Endodermal cell (in vitro differentiated cells): ENCODE data around the gene FGFR2. TPM values are rescaled to one million over a fixed set of nuclear protein-coding genes. Genes with fewer than 3 reads are reported as not detected.
A peak's percentile ranks its signal among the peaks of the same experiment; 100 is the strongest.

Source experiments
- DNase-seq: peaks from one replicate; pipeline ENCODE4 v3.0.0-alpha.2; 2017
- H3K27ac ChIP-seq: 2 replicates; pipeline ENCODE4 v1.5.1; 2013; ENCODE audit warnings: mild to moderate bottlenecking, low read depth, low read length, moderate library complexity
- H3K27me3 ChIP-seq: 2 replicates; pipeline ENCODE4 v1.6.1; 2013; ENCODE audit warnings: mild to moderate bottlenecking, low read length, moderate library complexity; ENCODE audit not compliant: insufficient read depth, control insufficient read depth, poor library complexity, severe bottlenecking
- H3K36me3 ChIP-seq: 2 replicates; pipeline ENCODE4 v1.7.0; 2013; ENCODE audit warnings: mild to moderate bottlenecking, low read length, moderate library complexity; ENCODE audit not compliant: control insufficient read depth, insufficient read depth
- H3K4me1 ChIP-seq: one replicate; pipeline ENCODE4 v1.7.0; 2013; ENCODE audit warnings: low read length; ENCODE audit not compliant: control insufficient read depth, insufficient read depth
- H3K4me3 ChIP-seq: 2 replicates; pipeline ENCODE4 v1.5.1; 2013; ENCODE audit warnings: mild to moderate bottlenecking, low read length, moderate library complexity
- H3K9ac ChIP-seq: 2 replicates; pipeline ENCODE4 v1.6.1; 2013; ENCODE audit warnings: mild to moderate bottlenecking, low read length, moderate library complexity; ENCODE audit not compliant: poor library complexity, severe bottlenecking; ENCODE audit errors: extremely low read depth
- H3K9me3 ChIP-seq: 2 replicates; pipeline ENCODE4 v1.6.1; 2013; ENCODE audit warnings: mild to moderate bottlenecking, low read length, moderate library complexity; ENCODE audit not compliant: control insufficient read depth
- H3K27ac Mint-ChIP-seq: 2 replicates; pipeline ENCODE4 v1.8.0; 2020; ENCODE audit warnings: mixed read lengths
- H3K27me3 Mint-ChIP-seq: 2 replicates; pipeline ENCODE4 v1.8.0; 2021; ENCODE audit warnings: mild to moderate bottlenecking, mixed read lengths; ENCODE audit not compliant: insufficient read depth
- H3K36me3 Mint-ChIP-seq: 2 replicates; pipeline ENCODE4 v1.8.0; 2020; ENCODE audit warnings: low read depth, mixed read lengths
- H3K4me1 Mint-ChIP-seq: 2 replicates; pipeline ENCODE4 v1.8.0; 2020; ENCODE audit warnings: mixed read lengths
- H3K4me3 Mint-ChIP-seq: 2 replicates; pipeline ENCODE4 v1.8.0; 2020; ENCODE audit warnings: mild to moderate bottlenecking, moderate library complexity, mixed read lengths
- H3K9me3 Mint-ChIP-seq: 2 replicates; pipeline ENCODE4 v1.8.0; 2020; ENCODE audit warnings: mild to moderate bottlenecking, mixed read lengths
- WGBS, 2 experiments: methylation state at CpG; one replicate each; pipeline versions ENCODE4 v1.1.5 to v1.1.7; 2013; ENCODE audit warnings: missing lambda C conversion rate in 2 of 2, mixed read lengths in 1 of 2; ENCODE audit not compliant: insufficient coverage in 1 of 2, insufficient read length in 1 of 2; 5-methylcytosine and 5-hydroxymethylcytosine counted together
- total RNA-seq, 2 donors: library from RNA; stranded (reverse); fragmentation: NEBNext Ultra II Directional in 1 of 2; extraction: Animal tissue kit (Norgen Biotek cat#: 25700) in 1 of 2; gene quantifications; 2 replicates in 1 of 2; 3 replicates in 1 of 2; pipeline ENCODE4 v1.2.1, GENCODE V29; 2021
- TF ChIP-seq, protein P1 (sequence below): fragments of 200-600 bp; sonication (generic); conservative IDR thresholded peaks from 2 replicates; pipeline ENCODE4 v1.5.0; 2021; ENCODE audit warnings: antibody characterized with exemption, mild to moderate bottlenecking

FGFR2 gene
- total RNA-seq, 2 donors from 2014 or later = 56.5 to 77.0 TPM

DNA sequence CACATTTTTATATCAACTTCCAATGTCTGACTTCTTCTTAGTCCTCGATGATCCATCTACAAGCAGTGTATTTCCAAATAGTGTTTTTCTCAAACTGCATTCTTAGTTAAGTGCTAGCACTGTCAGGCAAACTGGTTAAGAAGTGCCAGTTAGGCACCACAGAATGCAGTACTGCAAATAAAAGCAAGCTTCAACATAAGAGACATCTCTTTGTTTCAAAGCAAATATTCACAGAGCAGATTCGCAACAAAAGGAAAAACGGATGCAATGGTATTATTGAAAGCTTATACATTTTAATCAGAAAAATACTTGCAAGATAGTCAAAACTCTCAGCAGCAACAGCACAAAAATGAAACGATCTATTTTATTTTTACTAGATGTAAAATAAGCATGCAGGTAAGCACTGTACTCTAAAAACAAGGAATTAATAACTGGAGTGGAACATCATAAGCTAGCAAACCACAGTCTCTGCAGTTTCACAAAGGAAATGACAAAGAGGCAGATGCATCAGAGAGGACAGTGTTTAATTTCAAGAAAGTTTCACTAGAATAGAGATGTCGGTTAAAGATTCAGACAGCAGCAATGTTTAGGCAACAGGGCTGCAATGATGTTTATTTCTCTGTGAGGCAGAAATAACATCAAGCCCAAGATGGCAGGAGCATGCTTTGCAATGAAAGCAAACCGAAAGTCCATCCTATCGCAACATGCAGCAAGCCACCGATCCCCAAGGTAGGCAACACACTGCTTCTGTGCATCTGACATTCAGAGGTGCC, 82.0 kb downstream of the FGFR2 start:
- no peak for DNase-seq
- H3K36me3 ChIP-seq = peaks cover 75% of the 10 kb centered on the region
- no peak overlapping the region for H3K27ac ChIP-seq
- no peaks in the 10 kb centered on the region for H3K27me3 ChIP-seq
- no peak overlapping the region for H3K4me3 Mint-ChIP-seq
- no peak overlapping the region for H3K27ac Mint-ChIP-seq
- TF ChIP-seq, protein P1, sequence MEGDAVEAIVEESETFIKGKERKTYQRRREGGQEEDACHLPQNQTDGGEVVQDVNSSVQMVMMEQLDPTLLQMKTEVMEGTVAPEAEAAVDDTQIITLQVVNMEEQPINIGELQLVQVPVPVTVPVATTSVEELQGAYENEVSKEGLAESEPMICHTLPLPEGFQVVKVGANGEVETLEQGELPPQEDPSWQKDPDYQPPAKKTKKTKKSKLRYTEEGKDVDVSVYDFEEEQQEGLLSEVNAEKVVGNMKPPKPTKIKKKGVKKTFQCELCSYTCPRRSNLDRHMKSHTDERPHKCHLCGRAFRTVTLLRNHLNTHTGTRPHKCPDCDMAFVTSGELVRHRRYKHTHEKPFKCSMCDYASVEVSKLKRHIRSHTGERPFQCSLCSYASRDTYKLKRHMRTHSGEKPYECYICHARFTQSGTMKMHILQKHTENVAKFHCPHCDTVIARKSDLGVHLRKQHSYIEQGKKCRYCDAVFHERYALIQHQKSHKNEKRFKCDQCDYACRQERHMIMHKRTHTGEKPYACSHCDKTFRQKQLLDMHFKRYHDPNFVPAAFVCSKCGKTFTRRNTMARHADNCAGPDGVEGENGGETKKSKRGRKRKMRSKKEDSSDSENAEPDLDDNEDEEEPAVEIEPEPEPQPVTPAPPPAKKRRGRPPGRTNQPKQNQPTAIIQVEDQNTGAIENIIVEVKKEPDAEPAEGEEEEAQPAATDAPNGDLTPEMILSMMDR = no peak
- H3K27me3 Mint-ChIP-seq = no peaks in the 10 kb centered on the region
- H3K9me3 ChIP-seq = no peaks in the 10 kb centered on the region
- no peaks in the 10 kb centered on the region for H3K9me3 Mint-ChIP-seq
- peaks cover 11% of the 10 kb centered on the region for H3K4me1 ChIP-seq
- WGBS, 2 experiments = 76 to 80% methylated on average over 5 to 6 of the region's 8 CpGs
- no peak overlapping the region for H3K4me3 ChIP-seq
- no peak overlapping the region for H3K9ac ChIP-seq
- peaks cover 90% of the 10 kb centered on the region for H3K36me3 Mint-ChIP-seq
- H3K4me1 Mint-ChIP-seq = peaks cover 21% of the 10 kb centered on the region

DNA sequence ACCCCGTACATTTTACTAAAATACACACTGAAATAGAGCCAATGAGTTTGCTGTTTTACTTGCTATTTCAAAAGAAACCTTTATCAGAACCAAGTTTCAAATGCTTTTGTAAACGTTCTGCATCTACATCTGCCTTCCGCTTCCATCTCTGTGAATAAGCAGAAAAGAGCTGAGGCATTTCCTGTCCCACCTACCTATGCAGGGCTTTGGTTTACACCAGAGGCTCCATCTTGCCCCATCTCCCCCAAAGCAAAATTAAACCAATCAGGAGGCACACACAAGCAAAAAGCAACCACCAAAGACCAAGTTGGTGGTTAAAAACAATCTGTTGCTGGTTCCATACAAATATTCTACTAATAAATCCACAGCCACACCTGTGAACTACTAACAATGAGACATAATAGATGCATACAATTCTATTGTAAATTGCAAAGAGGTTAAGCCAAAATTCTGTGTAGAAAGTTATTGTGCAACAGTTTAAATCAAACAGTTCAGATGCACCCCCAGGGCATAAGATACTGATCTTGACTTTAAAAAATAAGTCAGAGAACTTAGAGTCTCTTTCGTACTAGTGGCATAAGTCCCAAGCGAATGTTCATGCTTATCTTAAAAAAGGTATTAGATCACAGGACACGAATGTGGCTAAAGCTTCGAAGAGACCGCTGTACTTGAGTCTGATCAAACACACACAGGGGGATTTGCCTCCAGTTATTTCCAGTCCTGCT, 83.9 kb downstream of the FGFR2 start:
- H3K4me3 Mint-ChIP-seq = no peak overlapping the region
- H3K4me1 ChIP-seq = peaks cover 18% of the 10 kb centered on the region
- 91 to 93% methylated on average over 8 of the region's 8 CpGs for WGBS, 2 experiments
- H3K4me3 ChIP-seq = no peak overlapping the region
- H3K9ac ChIP-seq = no peak overlapping the region
- peaks cover 31% of the 10 kb centered on the region for H3K4me1 Mint-ChIP-seq
- H3K9me3 ChIP-seq = no peaks in the 10 kb centered on the region
- no peak overlapping the region for H3K27ac ChIP-seq
- no peaks in the 10 kb centered on the region for H3K27me3 Mint-ChIP-seq
- no peaks in the 10 kb centered on the region for H3K9me3 Mint-ChIP-seq
- DNase-seq = no peak
- peaks cover 82% of the 10 kb centered on the region for H3K36me3 Mint-ChIP-seq
- H3K36me3 ChIP-seq = peaks cover 70% of the 10 kb centered on the region
- H3K27ac Mint-ChIP-seq = no peak overlapping the region
- TF ChIP-seq, protein P1 = no peak
- no peaks in the 10 kb centered on the region for H3K27me3 ChIP-seq

DNA sequence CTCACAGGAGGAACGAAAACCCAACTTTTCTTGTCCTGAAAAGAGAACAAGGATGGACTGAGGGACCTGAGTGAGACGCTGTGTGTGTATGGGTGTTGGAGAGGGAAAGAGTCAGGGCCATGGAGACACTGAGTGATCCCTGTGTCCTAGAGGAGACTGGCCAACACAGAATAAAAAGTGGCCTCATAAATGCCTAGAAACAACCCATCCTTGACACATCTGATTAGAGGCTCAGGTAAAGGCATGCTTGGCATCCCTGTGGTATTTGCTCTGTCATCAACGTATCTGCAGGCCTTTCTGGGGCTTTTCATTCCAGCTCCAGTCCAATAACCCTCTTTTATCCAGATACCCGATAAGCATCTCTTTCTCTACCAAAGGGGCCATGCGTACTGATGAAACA, 86.3 kb downstream of the FGFR2 start:
- peaks cover 59% of the 10 kb centered on the region for H3K36me3 ChIP-seq
- TF ChIP-seq, protein P1 = no peak
- H3K9me3 Mint-ChIP-seq = no peaks in the 10 kb centered on the region
- no peaks in the 10 kb centered on the region for H3K27me3 ChIP-seq
- no peak overlapping the region for H3K27ac ChIP-seq
- H3K9me3 ChIP-seq = no peaks in the 10 kb centered on the region
- peaks cover 18% of the 10 kb centered on the region for H3K4me1 ChIP-seq
- H3K27ac Mint-ChIP-seq = peak overlapping the region; percentile 32
- no peak overlapping the region for H3K9ac ChIP-seq
- peaks cover 71% of the 10 kb centered on the region for H3K36me3 Mint-ChIP-seq
- H3K4me1 Mint-ChIP-seq = peaks cover 31% of the 10 kb centered on the region
- H3K4me3 Mint-ChIP-seq = no peak overlapping the region
- DNase-seq = no peak
- no peaks in the 10 kb centered on the region for H3K27me3 Mint-ChIP-seq
- no peak overlapping the region for H3K4me3 ChIP-seq
- 85 to 88% methylated on average over 5 of the region's 5 CpGs for WGBS, 2 experiments
